GM18498 (cell line): ENCODE results near the gene THOC6.
A peak's percentile ranks its signal among the peaks of the same experiment; 100 is the strongest.
"Not testable (repeated sequence)": the region's sequence is repeated elsewhere in the genome, so short reads cannot be mapped to it uniquely, and the experiment has no call there.

Experiments used
- ATAC-seq: cut with Tn5 transposase; IDR thresholded peaks from one replicate; pipeline ENCODE4 v1.9.1; 2021; ENCODE audit warnings: mild to moderate bottlenecking, moderate library complexity; ENCODE audit not compliant: unreplicated experiment

The THOC6 gene

GRCh38 chr16:3052571-3053329 is 28.9 kb downstream of the THOC6 start:
- not testable (repeated sequence) for ATAC-seq

GRCh38 chr16:3053330-3053710 is 29.5 kb downstream of the THOC6 start:
- not testable (repeated sequence) for ATAC-seq

- ATAC-seq, result no peak
These were observed 31.3 kb downstream of the THOC6 start for GRCh38 chr16:3054965-3055733.

- ATAC-seq, result not testable (repeated sequence)
These were observed 31.9 kb downstream of the THOC6 start for GRCh38 chr16:3055734-3056115.

GRCh38 chr16:3056336-3057180 is 32.7 kb downstream of the THOC6 start:
- no peak for ATAC-seq

- no peak for ATAC-seq
These were observed 33.6 kb downstream of the THOC6 start for GRCh38 chr16:3057181-3058138.

- ATAC-seq, result peak; percentile 21
These were observed 34.5 kb downstream of the THOC6 start for GRCh38 chr16:3058139-3059030.

GRCh38 chr16:3059041-3059722 is 35.3 kb downstream of the THOC6 start:
- peak; percentile 84 for ATAC-seq

GRCh38 chr16:3059723-3060242 is 35.9 kb downstream of the THOC6 start:
- ATAC-seq, result no peak

- no peak for ATAC-seq
These were observed 36.7 kb downstream of the THOC6 start for GRCh38 chr16:3060339-3061127.

- ATAC-seq, result no peak
These were observed 38.7 kb downstream of the THOC6 start for GRCh38 chr16:3062553-3062952.

GRCh38 chr16:3063625-3064386 is 40.0 kb downstream of the THOC6 start:
- no peak for ATAC-seq

- ATAC-seq, result no peak
These were observed 41.4 kb downstream of the THOC6 start, which contains the start of gene IL32 for GRCh38 chr16:3065069-3065741. TSS of gene IL32 (plus strand) at chr16:3065640. CDS start at chr16:3065812, 172 bp downstream.

GRCh38 chr16:3065742-3066439 is 42.1 kb downstream of the THOC6 start:
- no peak for ATAC-seq

- ATAC-seq, result no peak
These were observed 42.6 kb downstream of the THOC6 start for GRCh38 chr16:3066440-3066748.

GRCh38 chr16:3068487-3068886 is 44.7 kb downstream of the THOC6 start:
- no peak for ATAC-seq
